Measurements from ENCODE around the gene E2F2.

The E2F2 gene

GRCh38 chr1:23563755-23564374 is 32.8 kb upstream of the E2F2 start:
- no peak for DNase-seq
- in situ Hi-C loops (cut with MboI; ENCODE audit: low pct_unique_long_range_greater_than_20kb, low sequenced_read_pairs) = no loop called here

GRCh38 chr1:23563003-23563402 is 32.0 kb upstream of the E2F2 start:
- in situ Hi-C loops (cut with MboI; ENCODE audit: low pct_unique_long_range_greater_than_20kb, low sequenced_read_pairs) = no loop called here
- DNase-seq = no peak

GRCh38 chr1:23562137-23562876 is 31.3 kb upstream of the E2F2 start:
- in situ Hi-C loops (cut with MboI; ENCODE audit: low pct_unique_long_range_greater_than_20kb, low sequenced_read_pairs) = no loop called here
- DNase-seq = peak; percentile 92

- no peak for DNase-seq
- in situ Hi-C loops (cut with MboI; ENCODE audit: low pct_unique_long_range_greater_than_20kb, low sequenced_read_pairs) = no loop called here
These were observed 30.7 kb upstream of the E2F2 start for GRCh38 chr1:23561813-23562100.

GRCh38 chr1:23561076-23561812 is 30.2 kb upstream of the E2F2 start:
- in situ Hi-C loops (cut with MboI; ENCODE audit: low pct_unique_long_range_greater_than_20kb, low sequenced_read_pairs) = no loop called here
- DNase-seq = peak; percentile 53

GRCh38 chr1:23559985-23560741 is 29.1 kb upstream of the E2F2 start:
- DNase-seq = no peak
- in situ Hi-C loops (cut with MboI; ENCODE audit: low pct_unique_long_range_greater_than_20kb, low sequenced_read_pairs) = no loop called here

- in situ Hi-C loops (cut with MboI; ENCODE audit: low pct_unique_long_range_greater_than_20kb, low sequenced_read_pairs) = no loop called here
- peak; percentile 97 for DNase-seq
These were observed 28.3 kb upstream of the E2F2 start, which contains the start of gene ID3 for GRCh38 chr1:23559136-23559984. ID3 (minus strand) TSS chr1:23559501; CDS start chr1:23559426, 75 bp downstream.

- in situ Hi-C loops (cut with MboI; ENCODE audit: low pct_unique_long_range_greater_than_20kb, low sequenced_read_pairs) = no loop called here
- no peak for DNase-seq
These were observed 27.8 kb upstream of the E2F2 start for GRCh38 chr1:23558872-23559135.

- DNase-seq = peak; percentile 96
- in situ Hi-C loops (cut with MboI; ENCODE audit: low pct_unique_long_range_greater_than_20kb, low sequenced_read_pairs) = no loop called here
These were observed 27.3 kb upstream of the E2F2 start for GRCh38 chr1:23558140-23558871.

- in situ Hi-C loops (cut with MboI; ENCODE audit: low pct_unique_long_range_greater_than_20kb, low sequenced_read_pairs) = no loop called here
- no peak for DNase-seq
These were observed 26.6 kb upstream of the E2F2 start for GRCh38 chr1:23557471-23558124.

GRCh38 chr1:23556635-23557470 is 25.8 kb upstream of the E2F2 start:
- DNase-seq = no peak
- in situ Hi-C loops (cut with MboI; ENCODE audit: low pct_unique_long_range_greater_than_20kb, low sequenced_read_pairs) = no loop called here

- in situ Hi-C loops (cut with MboI; ENCODE audit: low pct_unique_long_range_greater_than_20kb, low sequenced_read_pairs) = no loop called here
- no peak for DNase-seq
These were observed 25.1 kb upstream of the E2F2 start for GRCh38 chr1:23555986-23556634.

GRCh38 chr1:23555270-23555985 is 24.4 kb upstream of the E2F2 start:
- in situ Hi-C loops (cut with MboI; ENCODE audit: low pct_unique_long_range_greater_than_20kb, low sequenced_read_pairs) = no loop called here
- DNase-seq = no peak

- peak; percentile 82 for DNase-seq
- in situ Hi-C loops (cut with MboI; ENCODE audit: low pct_unique_long_range_greater_than_20kb, low sequenced_read_pairs) = no loop called here
These were observed 23.6 kb upstream of the E2F2 start for GRCh38 chr1:23554481-23555269.

- DNase-seq = no peak
- in situ Hi-C loops (cut with MboI; ENCODE audit: low pct_unique_long_range_greater_than_20kb, low sequenced_read_pairs) = no loop called here
These were observed 23.1 kb upstream of the E2F2 start for GRCh38 chr1:23554127-23554480.

Measured in KBM-7 (cell line).